G401 (cell line): Measurements from ENCODE around the gene GPN1. TPM values are rescaled to one million over a fixed set of nuclear protein-coding genes. Genes with fewer than 3 reads are reported as not detected.
"Not testable (repeated sequence)": the region's sequence is repeated elsewhere in the genome, so short reads cannot be mapped to it uniquely, and the experiment has no call there.

Source experiments
- DNase-seq: peaks from one replicate; pipeline ENCODE4 v3.0.0-alpha.2; 2015; ENCODE audit warnings: low spot score
- in situ Hi-C: cut with HindIII; loops from 2 replicates; pipeline ENCODE4 v1.10.0; 2016; ENCODE audit warnings: low sequenced_read_pairs, mixed read lengths
- total RNA-seq: library from RNA; depleted of rRNA; stranded (reverse); fragments of >200 nt; shearing (Covaris generic); gene quantifications from 2 replicates; pipeline ENCODE4 v1.2.3, GENCODE V29; 2014

Gene GPN1
- total RNA-seq, 1 experiment from 2014 or later: 63.6 TPM

GRCh38 chr2:27663285-27664153 lies 34.7 kb downstream of the GPN1 start, which contains the start of the genes SLC4A1AP and SUPT7L:
TSS of gene SLC4A1AP (plus strand) at chr2:27663889. CDS start at chr2:27663915, 26 bp downstream.
TSS of gene SUPT7L (minus strand) at chr2:27663614. CDS start at chr2:27662192, 1,422 bp downstream.
- DNase-seq: peak; percentile 88
- in situ Hi-C loops: no loop called here

DNA sequence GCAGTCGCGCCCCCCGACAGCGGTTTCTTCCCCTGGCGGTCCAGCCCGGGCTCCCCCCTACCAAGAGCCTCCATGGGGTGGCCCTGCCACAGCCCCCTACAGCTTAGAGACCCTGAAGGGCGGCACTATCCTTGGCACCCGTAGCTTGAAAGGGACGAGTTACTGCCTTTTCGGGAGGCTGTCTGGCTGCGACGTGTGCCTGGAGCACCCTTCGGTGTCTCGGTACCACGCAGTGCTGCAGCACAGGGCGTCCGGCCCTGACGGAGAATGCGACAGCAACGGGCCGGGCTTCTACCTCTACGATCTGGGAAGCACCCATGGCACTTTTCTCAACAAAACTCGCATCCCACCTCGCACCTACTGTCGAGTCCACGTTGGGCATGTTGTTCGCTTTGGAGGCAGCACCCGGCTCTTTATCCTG lies 35.3 kb downstream of the GPN1 start:
- in situ Hi-C loops: no loop called here
- DNase-seq: no peak

- in situ Hi-C loops: no loop called here
- no peak for DNase-seq
Observed at GRCh38 chr2:27664622-27665363, 35.9 kb downstream of the GPN1 start.

- DNase-seq: no peak
- in situ Hi-C loops: no loop called here
Observed at GRCh38 chr2:27667446-27667845, 38.6 kb downstream of the GPN1 start.

GRCh38 chr2:27671235-27671634 lies 42.4 kb downstream of the GPN1 start:
- in situ Hi-C loops: no loop called here
- no peak for DNase-seq

DNA sequence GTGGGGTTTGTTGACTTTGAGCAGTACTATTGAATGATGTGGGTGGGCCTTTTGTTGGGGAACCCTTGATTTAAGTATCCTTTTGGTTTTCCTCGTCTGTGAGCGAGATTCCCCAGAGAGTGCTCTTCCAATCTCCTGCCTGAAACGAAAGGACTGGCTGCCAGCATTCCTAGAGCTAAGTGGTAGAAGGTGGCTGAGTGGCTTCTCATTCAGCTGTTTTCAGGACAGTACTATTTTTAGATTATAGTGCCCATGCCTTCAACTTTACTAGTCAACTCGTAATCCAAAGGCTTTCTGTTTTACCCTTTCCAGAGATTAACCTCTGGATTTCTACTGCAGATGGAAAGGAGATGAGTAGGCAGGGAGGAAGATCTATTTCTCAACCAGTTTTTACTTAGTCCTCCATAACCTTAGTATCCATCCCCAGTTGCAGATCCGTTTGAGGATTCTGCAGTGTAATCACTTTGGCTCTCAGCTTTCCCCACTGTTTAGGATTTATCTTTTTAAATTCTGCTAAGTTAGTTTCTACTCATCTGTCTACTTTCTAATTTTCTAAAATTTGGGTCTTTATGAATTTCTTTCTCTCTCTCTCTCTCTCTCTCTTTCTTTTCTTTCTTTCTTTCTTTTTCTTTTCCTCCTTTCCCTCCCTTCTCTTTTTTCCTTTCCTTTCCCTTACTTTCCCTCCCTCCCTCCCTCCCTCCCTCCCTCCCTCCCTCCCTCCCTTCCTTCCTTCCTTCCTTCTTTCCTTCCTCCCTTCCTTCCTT lies 44.1 kb downstream of the GPN1 start:
- no peak for DNase-seq
- in situ Hi-C loops: no loop called here

DNA sequence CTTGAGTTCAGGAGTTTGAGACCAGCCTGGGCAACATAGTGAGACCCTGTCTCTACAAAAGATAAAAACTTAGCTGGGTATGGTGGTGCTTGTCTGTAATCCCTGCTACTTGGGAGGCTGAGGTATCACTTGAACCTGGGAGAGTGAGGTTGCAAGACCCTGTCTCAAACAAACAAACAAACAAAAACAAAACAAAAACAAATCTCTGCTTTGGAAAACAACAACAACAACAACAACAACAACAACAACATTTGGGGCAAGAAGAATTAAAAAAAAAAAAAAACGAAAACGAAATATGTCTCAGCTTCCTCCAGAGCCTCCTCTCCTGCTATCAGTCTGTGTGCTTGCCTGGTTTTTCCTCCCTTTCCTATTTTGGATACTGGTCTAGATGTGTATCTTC lies 51.7 kb downstream of the GPN1 start:
- DNase-seq: no peak
- in situ Hi-C loops: no loop called here

GRCh38 chr2:27681841-27682240 lies 53.0 kb downstream of the GPN1 start:
- no peak for DNase-seq
- in situ Hi-C loops: no loop called here

DNA sequence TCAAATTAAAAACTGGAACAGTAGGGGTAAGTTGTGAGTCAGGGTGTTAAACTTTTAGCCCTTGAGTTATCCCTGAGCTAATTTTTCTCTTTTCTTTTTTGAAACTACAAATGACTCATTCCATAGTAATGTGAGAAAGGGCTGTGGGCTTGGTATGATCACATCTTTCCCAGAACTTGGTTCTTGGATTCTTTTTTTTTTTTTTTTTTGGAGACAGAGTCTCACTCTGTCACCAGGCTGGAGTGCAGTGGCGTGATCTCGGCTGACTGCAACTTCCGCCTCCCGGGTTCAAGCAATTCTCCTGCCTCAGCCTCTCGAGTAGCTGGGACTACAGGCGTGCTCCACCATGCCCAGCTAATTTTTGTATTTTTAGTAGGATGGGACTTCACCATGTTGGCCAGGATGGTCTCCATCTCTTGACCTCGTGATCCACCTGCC lies 53.5 kb downstream of the GPN1 start:
- in situ Hi-C loops, DNase-seq: not testable (repeated sequence)

DNA sequence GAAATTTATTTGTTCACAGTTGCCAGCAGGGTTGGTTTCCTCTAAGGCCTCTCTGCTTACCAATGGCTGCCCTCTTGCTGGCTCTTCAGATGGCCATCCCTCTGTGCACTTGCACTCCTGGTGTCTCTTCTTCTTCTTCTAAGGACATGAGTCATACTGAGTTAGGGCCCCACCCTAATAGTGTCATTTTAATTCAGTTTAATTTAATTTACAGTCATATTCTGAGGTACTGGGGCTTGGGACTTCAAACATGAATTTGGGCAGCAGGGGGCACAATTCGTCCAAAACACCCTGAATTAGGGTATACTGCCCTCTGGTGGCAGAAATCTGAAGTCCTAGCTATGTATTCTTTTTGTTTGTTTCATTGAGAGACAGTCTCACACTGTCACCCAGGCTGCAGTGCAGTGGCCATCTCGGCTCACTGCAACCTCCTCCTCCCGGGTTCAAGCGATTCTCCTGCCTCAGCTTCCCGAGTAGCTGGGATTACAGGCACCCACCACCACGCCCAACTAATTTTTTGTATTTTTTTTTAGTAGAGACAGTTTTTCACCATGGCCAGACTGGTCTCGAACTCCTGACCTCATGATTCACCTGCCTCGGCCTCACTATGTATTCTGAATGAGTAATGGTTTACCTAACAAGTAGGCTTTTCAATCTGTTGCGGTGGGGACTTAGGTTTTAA lies 54.7 kb downstream of the GPN1 start:
- DNase-seq: peak; percentile 78
- in situ Hi-C loops: no loop called here

DNA sequence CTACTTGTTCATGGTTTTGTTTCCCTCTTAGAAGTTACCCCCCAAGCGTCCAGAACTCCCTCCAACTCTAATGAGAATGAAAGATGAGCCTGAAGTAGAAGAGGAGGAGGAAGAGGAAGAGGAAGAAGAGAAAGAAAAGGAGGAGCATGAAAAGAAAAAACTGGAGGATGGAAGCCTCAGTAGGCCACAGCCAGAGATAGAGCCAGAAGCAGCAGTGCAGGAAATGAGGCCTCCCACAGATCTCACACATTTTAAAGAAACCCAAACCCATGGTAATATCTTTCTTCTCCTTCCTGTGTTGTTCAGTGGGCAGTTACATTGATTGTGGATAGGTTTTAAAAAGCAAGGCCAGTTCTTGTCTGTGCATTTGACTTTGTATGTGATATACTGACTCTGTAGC lies 56.2 kb downstream of the GPN1 start:
- DNase-seq, in situ Hi-C loops: not testable (repeated sequence)

- in situ Hi-C loops: no loop called here
- DNase-seq: no peak
Observed at GRCh38 chr2:27685577-27685976, 56.7 kb downstream of the GPN1 start.

- in situ Hi-C loops: no loop called here
- DNase-seq: no peak
Observed at GRCh38 chr2:27687232-27687631, 58.4 kb downstream of the GPN1 start.

DNA sequence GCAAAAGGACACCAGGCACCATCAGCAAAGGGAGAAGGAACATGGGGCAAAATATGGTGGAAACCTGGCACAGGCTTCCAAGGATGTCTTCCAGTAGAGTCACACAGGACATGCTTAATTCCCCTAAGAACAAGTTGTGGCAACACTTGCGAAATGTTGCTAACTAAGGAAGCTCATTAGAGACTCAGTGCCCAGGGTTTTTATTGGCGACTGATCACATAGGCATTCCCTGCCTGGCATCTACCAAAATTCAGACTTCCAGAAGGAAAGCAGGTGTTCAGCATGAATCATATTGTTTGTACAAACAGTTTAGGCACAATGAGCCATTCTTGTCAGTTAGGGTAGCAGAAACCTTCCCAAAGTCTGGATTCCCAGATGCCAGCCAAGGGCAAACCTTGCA lies 60.6 kb downstream of the GPN1 start:
- in situ Hi-C loops: no loop called here
- no peak for DNase-seq

DNA sequence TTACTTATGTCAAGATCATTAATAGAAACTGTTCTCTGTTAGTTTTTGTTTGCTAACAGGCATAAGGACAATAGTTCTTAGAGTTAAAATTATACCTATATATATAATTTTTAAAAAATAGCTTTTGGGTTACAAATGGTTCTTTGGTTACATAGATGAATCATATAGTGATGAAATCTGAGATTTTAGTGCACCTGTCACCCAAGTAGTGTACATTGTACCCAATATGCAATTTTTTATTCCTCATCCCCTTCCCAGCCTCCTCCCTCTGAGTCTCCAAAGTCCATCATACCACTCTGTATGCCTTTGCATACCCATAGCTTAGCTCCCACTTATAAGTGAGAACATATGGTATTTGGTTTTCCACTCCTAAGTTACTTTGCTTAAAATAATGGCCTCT lies 61.2 kb downstream of the GPN1 start:
- in situ Hi-C loops: no loop called here
- DNase-seq: no peak

GRCh38 chr2:27697660-27698059 lies 68.8 kb downstream of the GPN1 start:
- DNase-seq: no peak
- in situ Hi-C loops: no loop called here
